Activated naive CD4-positive, alpha-beta T cell treated with anti-CD3 and anti-CD28 coated beads for 36 hours (primary cell): ENCODE data around the gene PREX1. TPM values are rescaled to one million over a fixed set of nuclear protein-coding genes. Genes with fewer than 3 reads are reported as not detected.

ENCODE experiments used
- CTCF ChIA-PET: fragments of 350-600 bp; sonication (Branson Sonifier 250); formaldehyde crosslinking; loops from one replicate; lab custom pipeline; 2021; ENCODE audit warnings: antibody characterized with exemption; lab: Charles Lee
- DNase-seq: peaks from one replicate; pipeline ENCODE4 v3.0.0-alpha.2; 2020
- H3K27ac Mint-ChIP-seq: one replicate; pipeline ENCODE4 v1.8.0; 2021; ENCODE audit warnings: mild to moderate bottlenecking, mixed read lengths
- H3K27me3 Mint-ChIP-seq: one replicate; pipeline ENCODE4 v1.8.0; 2021; ENCODE audit warnings: low read depth, mixed read lengths
- H3K36me3 Mint-ChIP-seq: one replicate; pipeline ENCODE4 v1.8.0; 2021; ENCODE audit warnings: low read depth, mixed read lengths
- H3K4me1 Mint-ChIP-seq: one replicate; pipeline ENCODE4 v1.8.0; 2021; ENCODE audit warnings: low read depth, mixed read lengths
- H3K4me3 Mint-ChIP-seq: one replicate; pipeline ENCODE4 v1.8.0; 2021; ENCODE audit warnings: mild to moderate bottlenecking, moderate library complexity, mixed read lengths
- H3K9me3 Mint-ChIP-seq: one replicate; pipeline ENCODE4 v1.8.0; 2021; ENCODE audit warnings: mixed read lengths
- intact Hi-C: fragments of 100-400 bp; cut with micrococcal nuclease; formaldehyde crosslinking; loops from one replicate; pipeline ENCODE4 v1.15.1; 2023
- total RNA-seq, 2 experiments: library from RNA; stranded (reverse); gene quantifications; one replicate each; pipeline ENCODE4 v1.2.3, GENCODE V29; 2021

PREX1 gene
- total RNA-seq, 2 experiments from 2014 or later = 43.7 to 44.2 TPM

DNA sequence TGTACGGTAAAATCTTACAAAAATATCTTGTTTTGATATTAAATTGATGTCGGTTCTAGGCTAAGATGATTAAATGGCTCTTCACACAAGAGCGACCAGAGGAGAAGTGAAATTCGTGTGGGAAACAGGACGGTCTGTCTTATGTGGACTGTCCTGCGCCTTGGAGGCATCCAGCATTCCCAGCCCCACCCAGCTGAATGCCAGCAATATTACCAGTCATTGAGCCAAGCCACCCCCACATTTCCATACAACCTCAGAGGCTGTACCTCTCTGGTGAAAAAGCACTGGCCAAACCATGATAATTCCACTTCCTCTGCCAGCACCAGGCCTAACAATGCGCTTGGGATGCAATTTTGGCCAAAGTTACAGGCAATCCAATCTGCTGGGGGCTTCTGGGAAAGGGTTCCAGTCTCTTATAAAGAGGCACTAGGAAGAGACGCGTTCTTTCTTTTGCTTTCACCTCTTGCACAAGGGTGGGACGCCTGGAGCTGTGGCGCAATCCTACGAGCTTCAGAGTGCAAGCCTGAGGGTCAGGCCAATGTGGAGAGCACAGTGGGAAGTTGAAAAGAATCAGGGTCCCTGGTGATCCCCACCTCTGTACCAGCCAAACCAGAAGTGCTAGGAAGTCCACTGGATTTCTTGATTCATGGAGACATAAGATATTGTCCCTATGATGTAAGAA is 213.1 kb downstream of the PREX1 start:
- intact Hi-C loops = no loop called here
- DNase-seq = no peak
- no peaks in the 10 kb centered on the region for H3K9me3 Mint-ChIP-seq
- no peaks in the 10 kb centered on the region for H3K27me3 Mint-ChIP-seq
- H3K27ac Mint-ChIP-seq = no peak overlapping the region
- H3K4me1 Mint-ChIP-seq = peaks cover 6% of the 10 kb centered on the region
- H3K36me3 Mint-ChIP-seq = no peaks in the 10 kb centered on the region
- CTCF ChIA-PET = no interaction called here
- H3K4me3 Mint-ChIP-seq = no peak overlapping the region

- Mint-ChIP-seq H3K27ac (no peak overlapping the region), H3K36me3 (no peaks in the 10 kb centered on the region), H3K4me3 (no peak overlapping the region), H3K9me3 (no peaks in the 10 kb centered on the region), H3K27me3 (no peaks in the 10 kb centered on the region), H3K4me1 (peaks cover 10% of the 10 kb centered on the region)
- CTCF ChIA-PET = interaction anchor here (1.0 kb wide), 2 partner anchors 8 to 937 kb away, joined by 3 read pairs; no protein-coding TSS in a partner anchor
- intact Hi-C loops = no loop called here
- DNase-seq = no peak
Observed at GRCh38 chr20:48613926-48614325, 213.9 kb downstream of the PREX1 start.

DNA sequence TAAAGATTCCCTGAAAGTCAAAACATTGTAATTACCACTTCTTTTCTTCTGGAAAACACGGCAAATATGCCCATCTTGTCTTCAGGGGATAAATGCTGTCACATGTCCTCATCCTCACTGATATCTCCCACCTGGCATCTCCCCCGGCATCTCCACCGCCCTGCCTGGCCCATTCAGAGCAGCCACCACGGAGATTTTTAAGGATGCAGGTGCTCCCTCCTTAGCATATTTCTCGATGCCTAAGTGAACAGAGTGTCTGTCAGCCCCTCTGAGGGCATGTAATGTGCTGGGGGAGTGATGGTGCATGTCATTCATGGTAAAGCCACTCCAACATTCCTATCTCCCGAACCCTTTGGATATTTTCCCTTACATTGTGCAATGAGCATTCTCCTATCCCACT is 215.5 kb downstream of the PREX1 start:
- Mint-ChIP-seq H3K36me3 (no peaks in the 10 kb centered on the region), H3K27me3 (no peaks in the 10 kb centered on the region), H3K4me1 (peaks cover 10% of the 10 kb centered on the region), H3K27ac (no peak overlapping the region), H3K9me3 (no peaks in the 10 kb centered on the region), H3K4me3 (no peak overlapping the region)
- DNase-seq = no peak
- intact Hi-C loops = no loop called here
- CTCF ChIA-PET = interaction anchor here (0.9 kb wide), 1 partner anchor 8 kb away, joined by 3 read pairs; no protein-coding TSS in a partner anchor

DNA sequence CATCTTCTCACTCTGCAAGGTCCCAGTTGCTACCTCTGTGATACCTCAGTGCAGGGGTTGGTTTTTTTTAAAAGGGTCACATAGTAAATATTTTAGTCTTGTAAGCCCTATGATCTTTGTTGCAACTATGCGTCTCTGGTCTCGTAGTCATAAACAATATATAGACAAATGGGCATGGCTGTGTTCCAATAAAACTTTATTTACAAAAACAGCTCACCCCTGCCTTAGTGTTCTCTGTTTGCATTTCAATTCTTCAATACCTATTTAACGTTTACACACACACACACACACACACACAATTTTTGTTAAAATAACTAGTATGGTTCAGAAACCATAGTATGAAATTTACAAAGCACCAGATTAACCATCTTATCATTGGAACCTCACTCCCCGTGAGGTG is 216.8 kb downstream of the PREX1 start:
- CTCF ChIA-PET = no interaction called here
- H3K9me3 Mint-ChIP-seq = no peaks in the 10 kb centered on the region
- intact Hi-C loops = no loop called here
- H3K36me3 Mint-ChIP-seq = no peaks in the 10 kb centered on the region
- no peaks in the 10 kb centered on the region for H3K27me3 Mint-ChIP-seq
- H3K4me3 Mint-ChIP-seq = no peak overlapping the region
- H3K4me1 Mint-ChIP-seq = peaks cover 10% of the 10 kb centered on the region
- no peak for DNase-seq
- no peak overlapping the region for H3K27ac Mint-ChIP-seq

GRCh38 chr20:48609491-48609978 is 218.3 kb downstream of the PREX1 start:
- intact Hi-C loops = no loop called here
- Mint-ChIP-seq H3K9me3 (no peaks in the 10 kb centered on the region), H3K4me3 (no peak overlapping the region), H3K27ac (peak overlapping the region; percentile 10), H3K27me3 (no peaks in the 10 kb centered on the region), H3K36me3 (no peaks in the 10 kb centered on the region), H3K4me1 (peaks cover 10% of the 10 kb centered on the region)
- CTCF ChIA-PET = interaction anchor here (2.0 kb wide), 1 partner anchor 11 kb away, joined by 6 read pairs; no protein-coding TSS in a partner anchor
- DNase-seq = no peak

- no peak for DNase-seq
- Mint-ChIP-seq H3K36me3 (no peaks in the 10 kb centered on the region), H3K4me1 (peaks cover 10% of the 10 kb centered on the region), H3K9me3 (no peaks in the 10 kb centered on the region), H3K27me3 (no peaks in the 10 kb centered on the region), H3K4me3 (no peak overlapping the region), H3K27ac (no peak overlapping the region)
- intact Hi-C loops = no loop called here
- CTCF ChIA-PET = interaction anchor here (2.0 kb wide), 1 partner anchor 12 kb away, joined by 6 read pairs; no protein-coding TSS in a partner anchor
Observed at GRCh38 chr20:48608756-48609155, 219.0 kb downstream of the PREX1 start.

DNA sequence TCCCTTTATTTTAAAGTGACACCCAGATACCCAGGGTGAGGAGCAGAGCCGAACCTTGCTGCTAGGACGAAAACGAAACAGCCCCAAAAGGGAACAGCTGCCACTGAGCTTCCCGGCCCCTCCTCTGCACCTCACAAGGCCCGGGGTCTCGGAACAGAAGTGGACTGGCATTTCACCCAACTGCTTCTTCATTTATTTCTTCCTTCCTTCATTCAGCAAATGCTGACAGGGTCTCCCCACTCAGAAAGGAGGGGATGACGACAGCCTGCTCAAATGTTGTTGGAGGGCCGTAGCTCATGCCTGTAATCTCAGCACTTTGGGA is 220.3 kb downstream of the PREX1 start:
- intact Hi-C loops = no loop called here
- peaks cover 10% of the 10 kb centered on the region for H3K4me1 Mint-ChIP-seq
- H3K36me3 Mint-ChIP-seq = no peaks in the 10 kb centered on the region
- H3K27me3 Mint-ChIP-seq = no peaks in the 10 kb centered on the region
- no peak for DNase-seq
- CTCF ChIA-PET = no interaction called here
- H3K27ac Mint-ChIP-seq = no peak overlapping the region
- no peak overlapping the region for H3K4me3 Mint-ChIP-seq
- no peaks in the 10 kb centered on the region for H3K9me3 Mint-ChIP-seq

GRCh38 chr20:48606841-48607543 is 220.8 kb downstream of the PREX1 start:
- DNase-seq = no peak
- Mint-ChIP-seq H3K4me3 (no peak overlapping the region), H3K4me1 (peaks cover 10% of the 10 kb centered on the region), H3K36me3 (no peaks in the 10 kb centered on the region), H3K27ac (no peak overlapping the region), H3K9me3 (no peaks in the 10 kb centered on the region), H3K27me3 (no peaks in the 10 kb centered on the region)
- CTCF ChIA-PET = no interaction called here
- intact Hi-C loops = no loop called here

DNA sequence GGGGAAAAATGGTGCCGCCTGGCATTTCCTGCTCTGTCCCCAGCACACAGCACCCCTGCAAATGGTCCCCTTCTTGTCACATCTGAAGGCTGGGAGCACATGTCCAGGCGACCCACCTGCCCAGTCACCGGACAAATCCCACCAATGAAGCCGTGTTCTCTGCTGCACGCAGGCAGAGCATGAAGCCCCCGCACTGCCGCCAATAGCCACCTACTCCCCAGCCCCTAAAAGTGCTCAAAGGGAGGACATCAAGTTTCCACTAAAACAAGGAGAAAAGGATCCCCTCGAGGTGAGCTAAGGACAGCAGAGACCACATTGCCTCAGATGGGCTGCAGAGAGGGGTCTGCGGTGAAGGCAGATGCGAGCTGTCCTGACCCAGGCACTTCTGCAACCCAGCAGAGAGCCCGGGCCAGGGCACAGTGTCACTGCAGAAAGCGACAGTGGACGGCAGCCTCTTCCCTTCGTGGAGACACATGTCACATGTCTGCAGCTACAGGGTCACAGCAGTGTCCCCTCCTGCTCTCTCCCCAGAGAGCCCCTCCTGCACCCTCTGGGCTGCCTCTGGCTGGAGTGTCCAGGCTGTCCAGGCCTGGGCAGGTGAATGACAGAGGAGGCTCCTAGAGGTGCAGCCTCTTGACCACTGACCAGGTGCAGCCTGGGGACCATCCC is 221.5 kb downstream of the PREX1 start:
- no peaks in the 10 kb centered on the region for H3K36me3 Mint-ChIP-seq
- H3K4me1 Mint-ChIP-seq = peaks cover 10% of the 10 kb centered on the region
- intact Hi-C loops = no loop called here
- H3K9me3 Mint-ChIP-seq = no peaks in the 10 kb centered on the region
- H3K4me3 Mint-ChIP-seq = no peak overlapping the region
- H3K27ac Mint-ChIP-seq = no peak overlapping the region
- CTCF ChIA-PET = no interaction called here
- no peak for DNase-seq
- H3K27me3 Mint-ChIP-seq = no peaks in the 10 kb centered on the region

GRCh38 chr20:48605364-48606171 is 222.2 kb downstream of the PREX1 start:
- Mint-ChIP-seq H3K27ac (no peak overlapping the region), H3K4me1 (peaks cover 10% of the 10 kb centered on the region), H3K9me3 (no peaks in the 10 kb centered on the region), H3K4me3 (no peak overlapping the region), H3K27me3 (no peaks in the 10 kb centered on the region), H3K36me3 (no peaks in the 10 kb centered on the region)
- CTCF ChIA-PET = no interaction called here
- intact Hi-C loops = no loop called here
- DNase-seq = no peak

DNA sequence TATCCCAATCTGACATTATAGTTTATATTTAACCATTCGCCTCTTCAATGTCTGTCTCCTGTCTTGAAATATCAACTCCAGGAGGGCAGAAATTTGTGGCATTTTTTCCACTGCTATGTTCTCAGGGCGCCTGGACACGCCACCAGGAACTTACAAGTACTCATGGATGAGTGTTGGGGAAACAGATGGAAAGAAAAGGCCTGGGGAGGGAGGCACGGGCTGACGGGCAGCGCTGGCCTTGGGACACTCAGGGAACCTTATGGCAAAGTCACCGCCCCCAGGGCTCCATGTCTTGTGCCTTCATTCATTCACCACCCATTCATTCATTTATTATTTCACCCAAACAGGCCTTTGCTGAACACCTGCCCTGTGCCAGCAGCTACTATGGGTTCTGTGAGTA is 222.9 kb downstream of the PREX1 start:
- no peak for DNase-seq
- H3K27ac Mint-ChIP-seq = no peak overlapping the region
- no peaks in the 10 kb centered on the region for H3K27me3 Mint-ChIP-seq
- H3K9me3 Mint-ChIP-seq = no peaks in the 10 kb centered on the region
- CTCF ChIA-PET = no interaction called here
- intact Hi-C loops = no loop called here
- H3K4me1 Mint-ChIP-seq = peaks cover 6% of the 10 kb centered on the region
- no peak overlapping the region for H3K4me3 Mint-ChIP-seq
- H3K36me3 Mint-ChIP-seq = no peaks in the 10 kb centered on the region

DNA sequence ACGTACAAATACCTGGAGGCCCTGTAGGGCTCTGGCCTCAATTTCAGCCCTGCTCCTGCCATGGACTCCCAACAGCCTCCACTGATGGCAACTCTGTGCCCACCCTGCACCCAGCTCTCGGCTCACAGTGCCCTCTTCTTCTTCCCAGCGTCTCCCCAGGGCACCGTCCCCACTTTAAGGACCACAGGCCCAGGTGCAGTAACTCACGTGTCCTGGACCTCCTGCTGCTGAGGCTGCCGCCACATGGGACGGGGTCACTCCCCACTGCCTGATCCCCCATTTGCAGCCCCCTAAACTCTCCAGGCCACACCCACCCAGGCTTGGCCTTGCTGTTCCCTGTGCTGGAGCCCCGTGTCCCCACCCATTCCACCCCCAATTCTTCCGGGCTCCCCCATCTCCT is 223.4 kb downstream of the PREX1 start:
- CTCF ChIA-PET = no interaction called here
- H3K4me1 Mint-ChIP-seq = peaks cover 1% of the 10 kb centered on the region
- no peak overlapping the region for H3K4me3 Mint-ChIP-seq
- no peak overlapping the region for H3K27ac Mint-ChIP-seq
- H3K36me3 Mint-ChIP-seq = no peaks in the 10 kb centered on the region
- no peak for DNase-seq
- intact Hi-C loops = no loop called here
- peaks cover 2% of the 10 kb centered on the region for H3K27me3 Mint-ChIP-seq
- H3K9me3 Mint-ChIP-seq = no peaks in the 10 kb centered on the region
